Thoracic aorta (tissue), 2 donors: ENCODE results near the gene COL13A1. TPM values are rescaled to one million over a fixed set of nuclear protein-coding genes. Genes with fewer than 3 reads are reported as not detected.

Source experiments
- ATAC-seq: fragments of 150-250 bp; one replicate; pipeline ENCODE4 v1.8.0; 2017; ENCODE audit warnings: low read depth; ENCODE audit not compliant: insufficient number of reproducible peaks, low FRiP score
- DNase-seq: peaks from one replicate; pipeline ENCODE4 v3.0.0-alpha.2; 2020; ENCODE audit warnings: low spot score
- H3K27ac ChIP-seq, 2 donors: fragments of 200-600 bp; sonication (generic); 1 replicate in 1 of 2; 2 replicates in 1 of 2; pipeline ENCODE4 v1.5.1; 2016; ENCODE audit warnings: mild to moderate bottlenecking in 2 of 2, moderate library complexity in 2 of 2
- H3K27me3 ChIP-seq: fragments of 200-600 bp; sonication (generic); replicated peaks from 2 replicates; pipeline ENCODE4 v1.6.0; 2016; ENCODE audit warnings: mild to moderate bottlenecking; ENCODE audit not compliant: insufficient read depth
- H3K36me3 ChIP-seq: fragments of 200-600 bp; sonication (generic); one replicate; pipeline ENCODE4 v1.5.1; 2016
- H3K4me1 ChIP-seq, 2 donors: fragments of 200-600 bp; sonication (generic); 1 replicate in 1 of 2; 2 replicates in 1 of 2; pipeline versions ENCODE4 v1.5.1 to v1.6.0; 2016; ENCODE audit warnings: low read depth in 2 of 2, mild to moderate bottlenecking in 1 of 2; ENCODE audit not compliant: control insufficient read depth in 1 of 2
- H3K4me3 ChIP-seq: fragments of 200-600 bp; sonication (generic); 2 replicates; pipeline ENCODE4 v1.5.1; 2016; ENCODE audit warnings: mild to moderate bottlenecking
- H3K9me3 ChIP-seq: fragments of 200-600 bp; sonication (generic); 2 replicates; pipeline ENCODE4 v1.5.1; 2016
- CTCF ChIP-seq: fragments of 200-600 bp; sonication (generic); IDR thresholded peaks from one replicate; pipeline ENCODE4 v1.5.1; 2019; ENCODE audit warnings: antibody characterized with exemption
- total RNA-seq, 2 donors: library from RNA; depleted of rRNA; stranded (reverse); fragments of >200 nt; gene quantifications; one replicate each; pipeline versions ENCODE4 v1.1.0 to v1.2.3, GENCODE V29; 2016

COL13A1 gene
- total RNA-seq, 2 donors from 2014 or later = 23.1 to 34.1 TPM

- Histone ChIP-seq H3K4me1 (no peaks in the 10 kb centered on the region), H3K27ac (no peak overlapping the region), H3K27me3 (no peaks in the 10 kb centered on the region), H3K4me3 (no peak overlapping the region), H3K36me3 (peaks cover 3% of the 10 kb centered on the region), H3K9me3 (no peaks in the 10 kb centered on the region)
- no peak for TF ChIP-seq CTCF
- no peak for DNase-seq
- no peak for ATAC-seq
Observed at GRCh38 chr10:69925111-69925510, 123.4 kb downstream of the COL13A1 start.

GRCh38 chr10:69928339-69928738 is 126.6 kb downstream of the COL13A1 start:
- no peaks in the 10 kb centered on the region for H3K4me1 ChIP-seq
- H3K27ac ChIP-seq = no peak overlapping the region
- no peak overlapping the region for H3K4me3 ChIP-seq
- no peaks in the 10 kb centered on the region for H3K36me3 ChIP-seq
- H3K9me3 ChIP-seq = no peaks in the 10 kb centered on the region
- no peaks in the 10 kb centered on the region for H3K27me3 ChIP-seq
- DNase-seq (no peak), ATAC-seq (no peak)
- no peak for TF ChIP-seq CTCF

- H3K9me3 ChIP-seq = no peaks in the 10 kb centered on the region
- no peaks in the 10 kb centered on the region for H3K36me3 ChIP-seq
- DNase-seq (no peak), ATAC-seq (no peak)
- H3K27me3 ChIP-seq = no peaks in the 10 kb centered on the region
- no peak for TF ChIP-seq CTCF
- H3K4me1 ChIP-seq = no peaks in the 10 kb centered on the region
- H3K27ac ChIP-seq = no peak overlapping the region
- no peak overlapping the region for H3K4me3 ChIP-seq
Observed at GRCh38 chr10:69929575-69929974, 127.9 kb downstream of the COL13A1 start.

- Histone ChIP-seq H3K27me3 (no peaks in the 10 kb centered on the region), H3K9me3 (no peaks in the 10 kb centered on the region), H3K27ac (no peak overlapping the region), H3K4me1 (no peaks in the 10 kb centered on the region), H3K4me3 (no peak overlapping the region), H3K36me3 (no peaks in the 10 kb centered on the region)
- no peak for ATAC-seq
- DNase-seq = no peak
- TF ChIP-seq CTCF = no peak
Observed at GRCh38 chr10:69934768-69935167, 133.1 kb downstream of the COL13A1 start.

- H3K27me3 ChIP-seq = no peaks in the 10 kb centered on the region
- H3K36me3 ChIP-seq = no peaks in the 10 kb centered on the region
- H3K9me3 ChIP-seq = no peaks in the 10 kb centered on the region
- TF ChIP-seq CTCF = no peak
- H3K27ac ChIP-seq = no peak overlapping the region
- DNase-seq (no peak), ATAC-seq (no peak)
- H3K4me3 ChIP-seq = no peak overlapping the region
- peaks cover 0 to under 1% of the 10 kb centered on the region in 2 donors for H3K4me1 ChIP-seq
Observed at GRCh38 chr10:69936091-69936490, 134.4 kb downstream of the COL13A1 start.
